ENCODE measurements around the gene KRTAP1-3.
A peak's percentile ranks its signal among the peaks of the same experiment; 100 is the strongest.

KRTAP1-3 gene

GRCh38 chr17:41019415-41019814 is 15.3 kb downstream of the KRTAP1-3 start:
- peaks cover 5% of the 10 kb centered on the region for H3K9me3 Mint-ChIP-seq
- TF ChIP-seq CTCF (IDR thresholded peaks at IDR 0.05) = no peak
- H3K36me3 Mint-ChIP-seq (ENCODE audit: low read depth) = no peaks in the 10 kb centered on the region
- no peaks in the 10 kb centered on the region for H3K27me3 Mint-ChIP-seq (ENCODE audit: low read depth, poor library complexity)
- no peak for DNase-seq
- no peak overlapping the region for H3K27ac Mint-ChIP-seq
- no peak overlapping the region for H3K4me3 Mint-ChIP-seq
- H3K4me1 Mint-ChIP-seq = no peaks in the 10 kb centered on the region

GRCh38 chr17:41018541-41018940 is 16.1 kb downstream of the KRTAP1-3 start:
- H3K36me3 Mint-ChIP-seq (ENCODE audit: low read depth) = no peaks in the 10 kb centered on the region
- no peak overlapping the region for H3K4me3 Mint-ChIP-seq
- no peak overlapping the region for H3K27ac Mint-ChIP-seq
- no peaks in the 10 kb centered on the region for H3K4me1 Mint-ChIP-seq
- H3K9me3 Mint-ChIP-seq = peaks cover 5% of the 10 kb centered on the region
- TF ChIP-seq CTCF (IDR thresholded peaks at IDR 0.05) = no peak
- H3K27me3 Mint-ChIP-seq (ENCODE audit: low read depth, poor library complexity) = no peaks in the 10 kb centered on the region
- no peak for DNase-seq

GRCh38 chr17:41016578-41017215 is 18.0 kb downstream of the KRTAP1-3 start:
- DNase-seq = no peak
- TF ChIP-seq CTCF (IDR thresholded peaks at IDR 0.05) = no peak
- Mint-ChIP-seq H3K27me3 (ENCODE audit: low read depth, poor library complexity) (no peaks in the 10 kb centered on the region), H3K27ac (peak overlapping the region; percentile 37), H3K36me3 (ENCODE audit: low read depth) (no peaks in the 10 kb centered on the region), H3K4me3 (no peak overlapping the region), H3K4me1 (no peaks in the 10 kb centered on the region), H3K9me3 (no peaks in the 10 kb centered on the region)

- DNase-seq = no peak
- H3K36me3 Mint-ChIP-seq (ENCODE audit: low read depth) = no peaks in the 10 kb centered on the region
- no peak for TF ChIP-seq CTCF (IDR thresholded peaks at IDR 0.05)
- no peak overlapping the region for H3K27ac Mint-ChIP-seq
- no peaks in the 10 kb centered on the region for H3K4me1 Mint-ChIP-seq
- H3K27me3 Mint-ChIP-seq (ENCODE audit: low read depth, poor library complexity) = no peaks in the 10 kb centered on the region
- H3K4me3 Mint-ChIP-seq = no peak overlapping the region
- no peaks in the 10 kb centered on the region for H3K9me3 Mint-ChIP-seq
Observed at GRCh38 chr17:41015454-41015853, 19.2 kb downstream of the KRTAP1-3 start.

- TF ChIP-seq CTCF (IDR thresholded peaks at IDR 0.05) = no peak
- Mint-ChIP-seq H3K27me3 (ENCODE audit: low read depth, poor library complexity) (no peaks in the 10 kb centered on the region), H3K4me3 (no peak overlapping the region), H3K27ac (no peak overlapping the region), H3K36me3 (ENCODE audit: low read depth) (no peaks in the 10 kb centered on the region), H3K4me1 (no peaks in the 10 kb centered on the region), H3K9me3 (no peaks in the 10 kb centered on the region)
- no peak for DNase-seq
Observed at GRCh38 chr17:41013606-41014005, 21.1 kb downstream of the KRTAP1-3 start.

GRCh38 chr17:41013181-41013580 is 21.5 kb downstream of the KRTAP1-3 start:
- Mint-ChIP-seq H3K9me3 (no peaks in the 10 kb centered on the region), H3K4me1 (no peaks in the 10 kb centered on the region), H3K27me3 (ENCODE audit: low read depth, poor library complexity) (no peaks in the 10 kb centered on the region), H3K27ac (no peak overlapping the region), H3K36me3 (ENCODE audit: low read depth) (no peaks in the 10 kb centered on the region), H3K4me3 (no peak overlapping the region)
- no peak for TF ChIP-seq CTCF (IDR thresholded peaks at IDR 0.05)
- DNase-seq = no peak

Measured in nephron progenitor cell (in vitro differentiated cells).